ENCODE results near the gene IL13.

The IL13 gene

DNA sequence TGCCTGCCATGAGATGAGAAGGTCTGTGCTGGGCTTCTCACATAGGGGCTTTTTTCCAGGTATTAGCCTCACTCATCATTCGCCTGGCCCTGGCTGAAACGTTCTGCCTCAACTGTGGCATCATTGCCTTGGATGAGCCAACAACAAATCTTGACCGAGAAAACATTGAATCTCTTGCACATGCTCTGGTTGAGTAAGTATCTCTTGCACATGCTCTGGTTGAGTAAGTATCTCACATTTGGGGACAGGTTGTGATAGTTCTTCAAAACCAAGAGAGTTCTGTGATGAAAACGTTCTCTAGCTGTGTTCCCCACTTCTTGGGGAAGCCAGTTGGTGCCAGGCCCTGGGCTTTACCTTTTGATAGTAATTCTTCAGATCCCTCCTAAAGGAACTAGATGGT is 17.4 kb upstream of the IL13 start:
- H3K27me3 ChIP-seq (ENCODE audit: control insufficient read depth, insufficient read depth, low read length), result no peaks in the 10 kb centered on the region
- no peaks in the 10 kb centered on the region for H3K4me1 ChIP-seq (ENCODE audit: control insufficient read depth, insufficient read depth, low read length)
- H3K9ac ChIP-seq (ENCODE audit: low read length), result no peak overlapping the region
- no peaks in the 10 kb centered on the region for H3K9me3 ChIP-seq (ENCODE audit: control insufficient read depth, low read length)
- no peaks in the 10 kb centered on the region for H3K36me3 ChIP-seq (ENCODE audit: control insufficient read depth, insufficient read depth, low read length)
- H3K4me3 ChIP-seq (ENCODE audit: low read length), result no peak overlapping the region

- H3K27me3 ChIP-seq (ENCODE audit: control insufficient read depth, insufficient read depth, low read length), result no peaks in the 10 kb centered on the region
- no peak overlapping the region for H3K9ac ChIP-seq (ENCODE audit: low read length)
- H3K4me3 ChIP-seq (ENCODE audit: low read length), result no peak overlapping the region
- no peaks in the 10 kb centered on the region for H3K36me3 ChIP-seq (ENCODE audit: control insufficient read depth, insufficient read depth, low read length)
- no peaks in the 10 kb centered on the region for H3K9me3 ChIP-seq (ENCODE audit: control insufficient read depth, low read length)
- peaks cover under 1% of the 10 kb centered on the region for H3K4me1 ChIP-seq (ENCODE audit: control insufficient read depth, insufficient read depth, low read length)
Observed at GRCh38 chr5:132641241-132641723, 16.7 kb upstream of the IL13 start.

DNA sequence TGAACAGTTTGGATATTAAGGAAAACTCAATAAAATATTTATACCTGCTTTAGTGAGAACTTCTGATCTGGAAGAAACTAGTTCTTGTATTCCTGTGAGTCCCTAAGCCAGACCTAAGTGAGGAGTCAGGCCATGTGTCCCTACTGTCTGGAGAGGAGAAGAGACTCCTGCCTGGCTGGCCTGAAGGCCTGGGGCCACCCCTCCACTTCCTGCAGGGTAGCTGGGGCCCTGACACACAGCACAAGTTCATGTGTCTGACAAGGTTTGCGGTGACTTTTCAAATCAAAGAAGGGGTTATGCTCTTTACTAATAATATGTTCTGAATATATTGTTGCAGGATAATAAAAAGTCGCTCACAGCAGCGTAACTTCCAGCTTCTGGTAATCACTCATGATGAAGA is 16.1 kb upstream of the IL13 start:
- Histone ChIP-seq H3K36me3 (ENCODE audit: control insufficient read depth, insufficient read depth, low read length) (no peaks in the 10 kb centered on the region), H3K4me1 (ENCODE audit: control insufficient read depth, insufficient read depth, low read length) (peaks cover 6% of the 10 kb centered on the region), H3K9ac (ENCODE audit: low read length) (no peak overlapping the region), H3K27me3 (ENCODE audit: control insufficient read depth, insufficient read depth, low read length) (no peaks in the 10 kb centered on the region), H3K4me3 (ENCODE audit: low read length) (no peak overlapping the region), H3K9me3 (ENCODE audit: control insufficient read depth, low read length) (no peaks in the 10 kb centered on the region)

DNA sequence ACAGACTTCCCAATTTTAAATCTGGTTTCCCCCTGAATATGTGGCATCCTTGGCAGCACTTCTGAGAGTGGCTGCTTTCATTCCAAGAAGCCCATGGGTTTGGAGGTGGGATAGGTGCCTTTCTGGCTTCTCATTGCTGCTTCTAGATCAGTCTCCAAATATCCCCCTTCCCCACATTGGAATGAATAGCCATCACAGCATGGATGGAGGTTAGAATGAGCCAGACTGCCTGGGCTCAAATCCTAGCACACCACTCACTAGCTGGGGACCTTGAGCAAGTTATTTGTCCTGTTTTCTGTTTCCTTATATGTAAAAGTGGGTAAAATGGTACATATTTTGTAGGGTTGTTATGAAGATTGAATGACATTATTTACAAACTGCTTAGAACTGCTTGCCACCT is 13.8 kb upstream of the IL13 start:
- H3K9me3 ChIP-seq (ENCODE audit: control insufficient read depth, low read length), result no peaks in the 10 kb centered on the region
- H3K27me3 ChIP-seq (ENCODE audit: control insufficient read depth, insufficient read depth, low read length), result no peaks in the 10 kb centered on the region
- no peak overlapping the region for H3K9ac ChIP-seq (ENCODE audit: low read length)
- H3K4me3 ChIP-seq (ENCODE audit: low read length), result no peak overlapping the region
- peaks cover 15% of the 10 kb centered on the region for H3K4me1 ChIP-seq (ENCODE audit: control insufficient read depth, insufficient read depth, low read length)
- no peaks in the 10 kb centered on the region for H3K36me3 ChIP-seq (ENCODE audit: control insufficient read depth, insufficient read depth, low read length)

DNA sequence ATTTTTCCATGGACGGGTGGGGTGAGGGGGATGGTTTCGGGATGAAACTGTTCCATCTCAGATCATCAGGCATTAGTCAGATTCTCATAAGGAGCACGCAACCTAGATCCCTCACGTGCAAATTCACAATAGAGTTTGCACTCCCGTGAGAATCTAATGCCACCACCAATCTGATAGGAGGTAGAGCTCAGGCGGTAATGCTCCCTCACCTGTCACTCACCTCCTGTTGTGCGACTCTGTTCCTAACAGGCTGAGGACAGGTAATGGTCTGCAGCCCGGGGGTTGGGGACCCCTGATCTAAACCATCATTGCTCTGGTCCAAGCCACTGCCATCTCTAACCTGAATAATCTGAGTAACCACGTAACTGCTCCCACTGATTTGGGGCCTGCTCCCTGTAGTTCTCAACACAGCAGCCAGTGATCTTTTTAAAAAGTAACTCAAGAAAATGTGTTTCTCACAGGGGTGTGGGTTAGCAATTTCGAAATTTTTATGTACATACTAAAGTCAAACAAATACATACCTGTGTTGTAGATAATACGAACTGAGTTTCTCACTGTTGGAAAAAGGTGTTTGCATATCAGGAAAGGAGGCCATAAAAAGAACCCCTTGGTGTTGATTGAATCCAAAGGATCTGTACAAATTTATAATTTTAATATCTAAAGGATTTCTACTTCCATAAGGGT is 11.2 kb upstream of the IL13 start:
- no peaks in the 10 kb centered on the region for H3K36me3 ChIP-seq (ENCODE audit: control insufficient read depth, insufficient read depth, low read length)
- H3K4me3 ChIP-seq (ENCODE audit: low read length), result no peak overlapping the region
- no peaks in the 10 kb centered on the region for H3K27me3 ChIP-seq (ENCODE audit: control insufficient read depth, insufficient read depth, low read length)
- H3K4me1 ChIP-seq (ENCODE audit: control insufficient read depth, insufficient read depth, low read length), result peaks cover 18% of the 10 kb centered on the region
- H3K9me3 ChIP-seq (ENCODE audit: control insufficient read depth, low read length), result no peaks in the 10 kb centered on the region
- H3K9ac ChIP-seq (ENCODE audit: low read length), result no peak overlapping the region

GRCh38 chr5:132647473-132647872 is 10.5 kb upstream of the IL13 start:
- H3K4me1 ChIP-seq (ENCODE audit: control insufficient read depth, insufficient read depth, low read length), result peaks cover 18% of the 10 kb centered on the region
- no peak overlapping the region for H3K4me3 ChIP-seq (ENCODE audit: low read length)
- no peak overlapping the region for H3K9ac ChIP-seq (ENCODE audit: low read length)
- no peaks in the 10 kb centered on the region for H3K27me3 ChIP-seq (ENCODE audit: control insufficient read depth, insufficient read depth, low read length)
- H3K36me3 ChIP-seq (ENCODE audit: control insufficient read depth, insufficient read depth, low read length), result no peaks in the 10 kb centered on the region
- H3K9me3 ChIP-seq (ENCODE audit: control insufficient read depth, low read length), result no peaks in the 10 kb centered on the region

DNA sequence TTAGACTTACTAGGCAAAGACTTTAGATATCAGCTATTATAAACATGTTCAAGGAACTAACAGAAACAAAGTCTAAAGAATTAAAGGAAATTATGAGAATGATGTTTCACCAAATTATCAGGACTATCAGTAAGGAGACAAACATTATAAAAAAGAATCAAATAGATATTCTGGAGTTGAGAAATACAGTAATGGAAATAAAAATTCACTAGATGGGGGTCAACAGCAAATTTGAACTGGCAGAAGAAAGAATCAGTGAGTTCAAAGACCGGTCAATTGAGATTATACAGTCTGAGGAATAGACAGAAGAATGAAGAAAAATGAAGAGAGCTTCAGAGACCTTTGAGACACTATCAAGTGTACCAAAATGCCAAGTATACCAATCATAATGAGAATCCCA is 9.6 kb upstream of the IL13 start:
- H3K4me3 ChIP-seq (ENCODE audit: low read length), result no peak overlapping the region
- H3K36me3 ChIP-seq (ENCODE audit: control insufficient read depth, insufficient read depth, low read length), result no peaks in the 10 kb centered on the region
- H3K4me1 ChIP-seq (ENCODE audit: control insufficient read depth, insufficient read depth, low read length), result peaks cover 18% of the 10 kb centered on the region
- no peak overlapping the region for H3K9ac ChIP-seq (ENCODE audit: low read length)
- H3K27me3 ChIP-seq (ENCODE audit: control insufficient read depth, insufficient read depth, low read length), result no peaks in the 10 kb centered on the region
- H3K9me3 ChIP-seq (ENCODE audit: control insufficient read depth, low read length), result no peaks in the 10 kb centered on the region

- Histone ChIP-seq H3K9me3 (ENCODE audit: control insufficient read depth, low read length) (no peaks in the 10 kb centered on the region), H3K27me3 (ENCODE audit: control insufficient read depth, insufficient read depth, low read length) (peaks cover 17% of the 10 kb centered on the region), H3K4me1 (ENCODE audit: control insufficient read depth, insufficient read depth, low read length) (peaks cover 23% of the 10 kb centered on the region), H3K4me3 (ENCODE audit: low read length) (no peak overlapping the region), H3K9ac (ENCODE audit: low read length) (no peak overlapping the region), H3K36me3 (ENCODE audit: control insufficient read depth, insufficient read depth, low read length) (no peaks in the 10 kb centered on the region)
Observed at GRCh38 chr5:132651838-132652469, 6.0 kb upstream of the IL13 start.

DNA sequence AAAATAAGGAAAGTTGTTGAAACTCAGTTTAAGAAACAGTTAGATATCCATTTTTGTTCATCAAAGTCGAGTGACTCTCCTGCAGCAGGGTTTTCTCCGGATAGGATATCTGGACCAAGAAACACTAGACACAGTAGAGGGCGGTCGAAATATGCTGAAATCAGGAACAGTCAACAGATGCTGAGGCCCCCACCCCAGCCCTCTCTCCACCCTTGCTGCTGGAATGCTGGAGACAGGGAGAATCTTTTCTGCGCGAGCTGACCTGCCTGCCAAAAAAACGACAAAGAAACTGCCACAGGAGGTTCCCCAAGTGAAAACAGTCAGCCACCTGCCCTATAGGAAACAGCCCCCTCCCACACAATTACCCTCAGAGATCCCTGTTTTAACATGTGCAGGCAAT is 4.3 kb upstream of the IL13 start:
- Histone ChIP-seq H3K36me3 (ENCODE audit: control insufficient read depth, insufficient read depth, low read length) (no peaks in the 10 kb centered on the region), H3K4me3 (ENCODE audit: low read length) (no peak overlapping the region), H3K4me1 (ENCODE audit: control insufficient read depth, insufficient read depth, low read length) (peaks cover 14% of the 10 kb centered on the region), H3K9ac (ENCODE audit: low read length) (no peak overlapping the region), H3K9me3 (ENCODE audit: control insufficient read depth, low read length) (no peaks in the 10 kb centered on the region), H3K27me3 (ENCODE audit: control insufficient read depth, insufficient read depth, low read length) (peaks cover 21% of the 10 kb centered on the region)

- H3K4me3 ChIP-seq (ENCODE audit: low read length), result no peak overlapping the region
- H3K27me3 ChIP-seq (ENCODE audit: control insufficient read depth, insufficient read depth, low read length), result peaks cover 21% of the 10 kb centered on the region
- H3K9me3 ChIP-seq (ENCODE audit: control insufficient read depth, low read length), result no peaks in the 10 kb centered on the region
- peak overlapping the region; percentile 8 for H3K9ac ChIP-seq (ENCODE audit: low read length)
- no peaks in the 10 kb centered on the region for H3K36me3 ChIP-seq (ENCODE audit: control insufficient read depth, insufficient read depth, low read length)
- H3K4me1 ChIP-seq (ENCODE audit: control insufficient read depth, insufficient read depth, low read length), result peaks cover 14% of the 10 kb centered on the region
Observed at GRCh38 chr5:132655821-132656773, 1.9 kb upstream of the IL13 start.

DNA sequence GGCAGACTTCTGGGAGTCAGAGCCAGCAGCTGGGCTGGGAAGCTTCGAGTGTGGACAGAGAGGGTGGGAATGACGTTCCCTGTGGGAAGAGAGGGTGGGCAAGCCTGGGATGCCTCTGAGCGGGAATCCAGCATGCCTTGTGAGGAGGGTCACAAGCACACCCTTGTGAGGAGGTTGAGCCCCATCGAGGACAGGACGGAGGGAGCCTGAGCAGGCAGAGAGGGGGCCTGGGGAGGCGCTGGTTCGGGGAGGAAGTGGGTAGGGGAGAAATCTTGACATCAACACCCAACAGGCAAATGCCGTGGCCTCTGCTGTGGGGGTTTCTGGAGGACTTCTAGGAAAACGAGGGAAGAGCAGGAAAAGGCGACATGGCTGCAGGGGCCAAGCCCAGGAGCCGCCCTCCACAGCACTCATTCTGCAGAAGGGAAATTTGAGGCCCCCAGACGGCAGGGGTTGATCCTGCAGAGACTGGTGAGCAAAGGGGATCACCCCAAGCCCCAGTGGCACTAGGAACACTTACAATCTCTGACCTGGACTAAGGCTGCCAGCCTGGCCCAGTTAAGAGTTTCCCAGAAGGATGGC is 1.1 kb upstream of the IL13 start:
- Histone ChIP-seq H3K4me3 (ENCODE audit: low read length) (no peak overlapping the region), H3K4me1 (ENCODE audit: control insufficient read depth, insufficient read depth, low read length) (peaks cover 11% of the 10 kb centered on the region), H3K36me3 (ENCODE audit: control insufficient read depth, insufficient read depth, low read length) (no peaks in the 10 kb centered on the region), H3K9me3 (ENCODE audit: control insufficient read depth, low read length) (no peaks in the 10 kb centered on the region), H3K27me3 (ENCODE audit: control insufficient read depth, insufficient read depth, low read length) (peaks cover 21% of the 10 kb centered on the region), H3K9ac (ENCODE audit: low read length) (no peak overlapping the region)

Measured in mucosa of stomach (tissue), 1 donor.